ENCODE results near the gene QRICH1. TPM values are rescaled to one million over a fixed set of nuclear protein-coding genes. Genes with fewer than 3 reads are reported as not detected.
A peak's percentile ranks its signal among the peaks of the same experiment; 100 is the strongest.

QRICH1 gene
- total RNA-seq, 1 donor from 2014 or later = 77.5 TPM

DNA sequence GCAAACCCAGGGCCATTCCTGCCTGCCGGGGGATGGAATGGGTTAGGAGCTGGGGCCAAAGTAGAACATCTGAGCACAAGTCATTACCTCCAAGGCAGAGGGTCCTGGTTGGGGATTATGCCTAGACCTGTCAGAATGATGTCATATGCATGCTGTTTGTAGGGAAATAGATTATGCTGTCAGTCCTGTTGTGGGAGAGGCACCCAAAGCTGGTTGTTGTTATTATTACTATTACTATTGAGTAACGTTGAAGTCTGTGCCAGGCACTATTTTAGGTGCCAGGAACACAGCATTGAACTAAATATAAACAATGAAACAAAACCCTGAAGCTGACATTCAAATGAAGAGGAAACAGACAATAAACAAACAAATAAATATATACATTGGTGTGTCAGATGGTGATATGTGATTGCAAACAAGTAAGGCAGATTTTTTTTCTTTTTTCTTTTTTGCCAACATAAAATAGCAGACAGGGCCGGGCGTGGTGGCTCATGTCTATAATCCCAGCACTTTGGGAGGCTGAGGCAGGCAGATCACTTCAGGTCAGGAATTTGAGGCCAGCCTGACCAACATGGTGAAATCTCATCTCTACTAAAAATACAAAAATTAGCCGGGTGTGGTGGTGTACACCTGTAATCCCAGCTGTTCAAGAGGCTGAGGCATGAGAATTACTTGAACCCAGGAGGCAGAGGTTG is 101.9 kb downstream of the QRICH1 start:
- TF ChIP-seq, protein P1, sequence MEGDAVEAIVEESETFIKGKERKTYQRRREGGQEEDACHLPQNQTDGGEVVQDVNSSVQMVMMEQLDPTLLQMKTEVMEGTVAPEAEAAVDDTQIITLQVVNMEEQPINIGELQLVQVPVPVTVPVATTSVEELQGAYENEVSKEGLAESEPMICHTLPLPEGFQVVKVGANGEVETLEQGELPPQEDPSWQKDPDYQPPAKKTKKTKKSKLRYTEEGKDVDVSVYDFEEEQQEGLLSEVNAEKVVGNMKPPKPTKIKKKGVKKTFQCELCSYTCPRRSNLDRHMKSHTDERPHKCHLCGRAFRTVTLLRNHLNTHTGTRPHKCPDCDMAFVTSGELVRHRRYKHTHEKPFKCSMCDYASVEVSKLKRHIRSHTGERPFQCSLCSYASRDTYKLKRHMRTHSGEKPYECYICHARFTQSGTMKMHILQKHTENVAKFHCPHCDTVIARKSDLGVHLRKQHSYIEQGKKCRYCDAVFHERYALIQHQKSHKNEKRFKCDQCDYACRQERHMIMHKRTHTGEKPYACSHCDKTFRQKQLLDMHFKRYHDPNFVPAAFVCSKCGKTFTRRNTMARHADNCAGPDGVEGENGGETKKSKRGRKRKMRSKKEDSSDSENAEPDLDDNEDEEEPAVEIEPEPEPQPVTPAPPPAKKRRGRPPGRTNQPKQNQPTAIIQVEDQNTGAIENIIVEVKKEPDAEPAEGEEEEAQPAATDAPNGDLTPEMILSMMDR (IDR thresholded peaks at IDR 0.05) = no peak
- H3K27me3 Mint-ChIP-seq (ENCODE audit: low read depth) = no peaks in the 10 kb centered on the region
- no peak for DNase-seq (ENCODE audit: low spot score)

DNA sequence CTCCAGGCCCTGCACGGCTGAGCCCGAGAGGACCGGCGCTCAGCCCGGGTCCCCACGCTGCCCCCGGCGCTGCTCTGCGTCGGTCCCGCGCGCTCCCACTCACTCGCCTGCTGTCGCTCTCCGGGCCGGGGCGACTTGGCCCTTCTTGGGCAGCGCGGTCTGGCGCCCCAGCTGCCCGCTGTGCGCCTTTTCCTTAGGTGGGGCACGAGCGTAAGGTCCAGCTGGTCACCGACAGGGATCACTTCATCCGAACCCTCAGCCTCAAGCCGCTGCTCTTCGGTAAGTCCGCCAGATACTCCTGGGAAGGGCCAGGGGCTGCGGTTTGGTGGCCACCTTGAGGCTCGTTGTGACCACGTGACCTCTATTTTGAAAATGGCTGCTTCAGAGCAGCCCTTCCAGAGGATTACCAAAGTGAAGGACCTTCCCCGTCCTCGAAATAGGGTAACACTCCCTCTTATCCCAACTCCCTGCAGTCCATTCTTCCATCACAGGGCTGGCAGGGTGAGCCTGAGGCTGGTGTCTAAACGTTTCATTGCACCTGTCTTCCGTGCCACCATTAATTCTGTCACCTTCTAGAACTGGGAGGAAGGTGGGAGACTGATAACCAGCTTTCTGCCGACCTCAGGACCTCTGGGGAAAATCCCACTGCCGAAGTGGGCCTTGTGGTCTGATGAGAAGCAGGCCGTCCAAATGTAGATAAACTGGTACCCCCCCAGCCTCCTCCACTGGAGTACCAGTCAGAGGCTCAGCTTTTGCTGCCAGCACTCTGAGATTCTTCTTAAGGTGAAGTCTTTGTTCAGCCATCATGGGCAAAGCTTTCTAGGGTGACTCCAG is 103.0 kb downstream of the QRICH1 start:
- Mint-ChIP-seq H3K9me3 (ENCODE audit: low read depth) (no peaks in the 10 kb centered on the region), H3K27me3 (ENCODE audit: low read depth) (no peaks in the 10 kb centered on the region), H3K4me1 (ENCODE audit: low read depth) (peaks cover 28% of the 10 kb centered on the region), H3K4me3 (ENCODE audit: unreplicated experiment) (peak overlapping the region; percentile 75), H3K27ac (ENCODE audit: unreplicated experiment) (peak overlapping the region; percentile 51), H3K36me3 (ENCODE audit: low read depth) (peaks cover 1% of the 10 kb centered on the region)
- DNase-seq (ENCODE audit: low spot score) = no peak
- TF ChIP-seq, protein P1 (IDR thresholded peaks at IDR 0.05) = no peak

More for the DNA sequence above, 101.9 kb downstream of the QRICH1 start:
- Mint-ChIP-seq H3K27ac (ENCODE audit: unreplicated experiment) (no peak overlapping the region), H3K36me3 (ENCODE audit: low read depth) (peaks cover 1% of the 10 kb centered on the region), H3K4me1 (ENCODE audit: low read depth) (peaks cover 28% of the 10 kb centered on the region), H3K9me3 (ENCODE audit: low read depth) (no peaks in the 10 kb centered on the region), H3K4me3 (ENCODE audit: unreplicated experiment) (no peak overlapping the region)

DNA sequence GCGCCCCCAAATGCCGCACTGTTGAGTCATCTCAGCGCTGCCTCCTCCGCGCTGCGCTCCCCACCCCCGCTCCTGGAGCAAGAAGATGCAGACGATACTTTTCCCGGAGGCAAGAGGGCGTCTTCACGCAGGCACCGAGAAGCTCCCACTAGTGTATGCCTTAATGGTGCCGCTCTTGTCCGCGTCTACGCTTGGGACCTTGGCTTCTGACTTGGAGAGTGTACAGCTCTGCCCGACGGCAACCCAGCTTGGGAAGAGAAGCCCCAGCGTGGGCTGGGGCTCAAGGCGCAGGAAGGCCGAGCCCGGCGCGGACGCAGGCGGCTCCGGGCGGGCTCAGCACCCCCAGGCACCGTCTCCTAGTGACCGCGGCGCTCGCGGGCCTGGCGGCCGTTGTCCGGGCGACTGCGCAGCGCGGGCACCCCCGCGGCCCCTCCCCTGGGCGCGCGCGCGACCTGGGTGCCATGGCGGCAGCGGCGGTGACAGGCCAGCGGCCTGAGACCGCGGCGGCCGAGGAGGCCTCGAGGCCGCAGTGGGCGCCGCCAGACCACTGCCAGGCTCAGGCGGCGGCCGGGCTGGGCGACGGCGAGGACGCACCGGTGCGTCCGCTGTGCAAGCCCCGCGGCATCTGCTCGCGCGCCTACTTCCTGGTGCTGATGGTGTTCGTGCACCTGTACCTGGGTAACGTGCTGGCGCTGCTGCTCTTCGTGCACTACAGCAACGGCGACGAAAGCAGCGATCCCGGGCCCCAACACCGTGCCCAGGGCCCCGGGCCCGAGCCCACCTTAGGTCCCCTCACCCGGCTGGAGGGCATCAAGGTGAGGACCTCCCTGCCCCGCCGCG is 103.9 kb downstream of the QRICH1 start, which contains the start of gene P4HTM:
Gene P4HTM, plus strand, starts transcription at position 446 of the 840 bp plus-strand sequence. Its CDS starts 16 bp downstream, at position 462.
- H3K36me3 Mint-ChIP-seq (ENCODE audit: low read depth) = peaks cover 1% of the 10 kb centered on the region
- TF ChIP-seq, protein P1 (IDR thresholded peaks at IDR 0.05) = peak; percentile 73
- no peak for DNase-seq (ENCODE audit: low spot score)
- H3K4me1 Mint-ChIP-seq (ENCODE audit: low read depth) = peaks cover 28% of the 10 kb centered on the region
- H3K27ac Mint-ChIP-seq (ENCODE audit: unreplicated experiment) = peak within 1 kb of the TSS; percentile 96
- peak within 1 kb of the TSS; percentile 94 for H3K4me3 Mint-ChIP-seq (ENCODE audit: unreplicated experiment)
- no peaks in the 10 kb centered on the region for H3K27me3 Mint-ChIP-seq (ENCODE audit: low read depth)
- H3K9me3 Mint-ChIP-seq (ENCODE audit: low read depth) = no peaks in the 10 kb centered on the region

DNA sequence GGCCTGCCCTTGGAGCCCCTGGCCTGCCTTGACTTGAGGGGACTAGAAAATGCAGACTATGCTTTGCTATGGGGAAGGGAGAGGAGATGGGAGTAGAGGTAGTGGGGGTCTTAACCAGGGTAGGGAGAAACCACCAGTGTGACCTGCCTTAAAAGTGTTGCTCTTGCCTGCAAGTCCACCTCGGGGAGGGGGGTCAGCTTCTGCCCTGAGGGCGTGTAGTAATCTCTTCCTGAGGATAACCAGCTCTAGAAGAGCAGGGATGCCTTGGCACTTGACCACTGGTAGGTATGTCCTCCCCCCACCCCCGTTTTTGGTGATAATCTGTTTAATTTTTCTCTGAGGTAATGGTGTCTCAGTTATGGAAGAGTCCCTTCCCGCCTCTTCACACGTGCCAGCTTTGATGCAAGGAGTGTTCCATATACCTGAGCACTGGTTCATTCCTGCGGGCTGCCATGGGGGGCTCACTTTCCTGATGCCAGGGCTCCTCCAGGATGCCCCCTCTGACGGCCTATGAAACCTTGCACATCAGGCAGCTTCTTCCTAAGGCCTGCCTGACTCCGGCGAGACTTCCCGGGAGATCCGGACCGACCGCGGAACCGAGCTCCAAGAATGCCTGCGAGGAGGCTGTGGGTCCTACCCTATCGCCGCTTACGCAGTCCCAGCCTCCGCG is 104.6 kb downstream of the QRICH1 start:
- TF ChIP-seq, protein P1 (IDR thresholded peaks at IDR 0.05) = no peak
- H3K9me3 Mint-ChIP-seq (ENCODE audit: low read depth) = no peaks in the 10 kb centered on the region
- H3K27me3 Mint-ChIP-seq (ENCODE audit: low read depth) = no peaks in the 10 kb centered on the region
- peaks cover 28% of the 10 kb centered on the region for H3K4me1 Mint-ChIP-seq (ENCODE audit: low read depth)
- H3K27ac Mint-ChIP-seq (ENCODE audit: unreplicated experiment) = peak overlapping the region; percentile 96
- H3K36me3 Mint-ChIP-seq (ENCODE audit: low read depth) = no peaks in the 10 kb centered on the region
- DNase-seq (ENCODE audit: low spot score) = no peak
- peak overlapping the region; percentile 94 for H3K4me3 Mint-ChIP-seq (ENCODE audit: unreplicated experiment)

Measured in chondrocyte (in vitro differentiated cells).